ENCODE data around the gene ADAMTS19.

The ADAMTS19 gene

DNA sequence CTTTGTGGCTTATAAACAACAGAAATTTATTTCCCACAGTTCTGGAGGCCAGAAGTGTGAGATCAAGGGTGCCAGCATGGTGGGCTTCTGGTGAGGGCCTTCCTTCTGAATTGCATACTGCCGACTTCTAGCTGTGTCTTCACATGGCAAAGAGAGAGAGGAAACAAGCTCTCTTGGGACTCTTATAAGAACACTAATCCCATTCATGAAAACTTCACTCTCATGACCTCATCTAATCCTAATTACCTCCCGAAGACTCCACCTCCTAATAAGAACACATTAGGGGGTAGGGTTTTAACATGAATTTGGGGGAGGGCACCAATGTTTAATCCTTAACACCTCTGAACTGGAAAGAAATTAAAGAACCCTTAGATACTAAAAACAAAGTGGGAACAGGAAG lies 211.9 kb downstream of the ADAMTS19 start:
- DNase-seq (ENCODE audit: low spot score) = no peak

- DNase-seq (ENCODE audit: low spot score) = no peak
Observed at GRCh38 chr5:129679671-129680070, 219.6 kb downstream of the ADAMTS19 start.

DNA sequence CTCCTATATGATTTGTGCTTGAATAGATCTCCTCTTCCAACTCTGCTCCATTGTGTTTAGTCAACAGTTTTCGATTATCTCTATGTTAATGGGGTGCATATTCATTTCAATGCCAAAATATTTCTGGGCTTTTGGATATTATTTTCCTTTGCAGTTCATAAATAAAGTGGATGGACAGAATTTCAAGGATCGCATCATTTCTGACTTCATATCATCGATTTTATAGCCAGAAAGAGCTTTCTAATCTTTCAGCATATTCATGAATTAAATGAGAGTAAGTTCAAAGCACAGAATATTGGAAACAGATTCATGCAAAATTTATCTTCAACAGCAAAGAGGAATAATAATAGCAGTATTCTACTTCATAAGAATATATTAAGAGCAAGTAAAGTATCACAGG lies 227.8 kb downstream of the ADAMTS19 start:
- DNase-seq (ENCODE audit: low spot score) = no peak

- DNase-seq (ENCODE audit: low spot score) = no peak
Observed at GRCh38 chr5:129689045-129689444, 228.9 kb downstream of the ADAMTS19 start.

GRCh38 chr5:129691220-129691619 lies 231.1 kb downstream of the ADAMTS19 start:
- DNase-seq (ENCODE audit: low spot score) = no peak

GRCh38 chr5:129696636-129697035 lies 236.5 kb downstream of the ADAMTS19 start:
- DNase-seq (ENCODE audit: low spot score) = no peak

DNA sequence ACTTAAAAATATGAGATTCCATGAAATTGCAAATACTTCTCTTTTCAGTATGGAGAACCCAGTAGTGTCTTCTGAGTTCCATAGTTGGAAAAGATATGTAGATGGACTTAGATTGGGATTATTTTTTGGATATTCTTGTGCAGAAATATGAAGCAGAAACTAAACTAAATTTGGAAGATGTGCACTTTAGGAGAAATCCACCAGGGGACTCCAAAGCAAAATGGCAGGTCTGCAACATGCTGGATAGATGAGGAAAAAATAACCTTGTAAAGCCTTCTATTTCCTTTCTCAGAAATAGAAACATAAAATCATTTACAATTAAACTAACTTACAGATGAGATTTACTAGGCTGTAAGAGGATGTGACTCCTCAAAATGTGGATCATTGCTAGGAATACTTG lies 238.6 kb downstream of the ADAMTS19 start:
- DNase-seq (ENCODE audit: low spot score) = no peak

DNA sequence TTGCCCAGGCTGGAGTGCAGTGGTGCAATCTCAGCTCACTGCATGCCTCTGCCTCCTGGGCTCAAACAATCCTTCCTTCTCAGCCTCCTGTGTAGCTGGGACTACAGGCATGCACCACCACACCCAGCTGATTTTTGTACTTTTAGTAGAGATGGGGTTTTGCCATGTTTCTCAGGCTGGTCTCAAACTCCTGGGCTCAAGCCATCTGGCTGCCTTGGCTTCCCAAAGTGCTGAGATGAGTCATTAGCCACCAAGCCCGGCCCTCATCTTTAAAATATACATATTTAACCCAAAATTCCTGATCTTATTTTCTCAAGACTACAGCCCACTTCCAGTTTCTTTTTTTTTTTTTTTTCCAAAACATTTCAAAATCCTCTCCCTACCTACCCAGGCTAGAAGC lies 256.1 kb downstream of the ADAMTS19 start:
- DNase-seq (ENCODE audit: low spot score) = no peak

DNA sequence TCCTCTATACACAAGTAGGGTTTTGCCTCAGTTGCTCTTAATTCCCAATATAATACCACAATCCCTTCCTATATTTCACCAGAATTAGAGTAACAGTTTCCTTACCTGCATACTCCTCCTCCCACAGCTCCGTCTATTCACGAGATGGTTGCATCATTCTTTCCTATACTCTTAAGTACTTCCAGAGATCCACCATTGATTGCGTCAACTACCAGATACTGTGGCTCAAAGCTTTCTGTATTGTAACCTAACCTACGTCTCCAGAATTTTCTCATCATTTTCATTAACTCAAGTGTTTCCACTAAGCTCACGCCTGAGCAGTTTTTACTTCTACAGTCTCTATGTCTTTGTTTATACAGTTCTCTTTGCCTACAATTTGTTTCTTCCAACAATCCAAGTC lies 256.6 kb downstream of the ADAMTS19 start:
- no peak for DNase-seq (ENCODE audit: low spot score)

DNA sequence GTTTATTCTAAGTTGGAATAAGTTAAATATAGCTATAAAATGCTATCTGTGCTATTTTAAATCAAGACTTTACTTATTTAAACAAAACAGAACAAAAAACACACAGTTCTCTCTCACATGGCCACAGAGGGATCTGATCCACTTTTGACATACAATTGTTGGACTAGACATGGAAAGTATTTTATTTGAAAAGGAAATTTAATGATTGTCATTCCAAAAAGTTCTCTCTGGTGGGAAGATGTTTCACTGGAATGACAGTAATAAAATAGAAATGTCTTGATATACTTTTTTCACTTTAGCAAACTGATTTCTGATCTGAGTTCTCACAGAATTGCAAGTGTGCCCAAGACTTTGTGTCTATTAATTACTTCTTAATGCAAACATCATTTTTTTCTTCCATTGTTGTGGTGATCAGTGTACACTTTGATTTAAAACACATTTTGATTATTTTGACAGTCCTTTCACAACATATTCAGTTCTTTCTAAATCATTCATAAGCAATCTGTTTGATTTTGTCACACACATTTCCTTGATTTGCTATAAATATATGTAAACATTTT lies 257.7 kb downstream of the ADAMTS19 start:
- no peak for DNase-seq (ENCODE audit: low spot score)

DNA sequence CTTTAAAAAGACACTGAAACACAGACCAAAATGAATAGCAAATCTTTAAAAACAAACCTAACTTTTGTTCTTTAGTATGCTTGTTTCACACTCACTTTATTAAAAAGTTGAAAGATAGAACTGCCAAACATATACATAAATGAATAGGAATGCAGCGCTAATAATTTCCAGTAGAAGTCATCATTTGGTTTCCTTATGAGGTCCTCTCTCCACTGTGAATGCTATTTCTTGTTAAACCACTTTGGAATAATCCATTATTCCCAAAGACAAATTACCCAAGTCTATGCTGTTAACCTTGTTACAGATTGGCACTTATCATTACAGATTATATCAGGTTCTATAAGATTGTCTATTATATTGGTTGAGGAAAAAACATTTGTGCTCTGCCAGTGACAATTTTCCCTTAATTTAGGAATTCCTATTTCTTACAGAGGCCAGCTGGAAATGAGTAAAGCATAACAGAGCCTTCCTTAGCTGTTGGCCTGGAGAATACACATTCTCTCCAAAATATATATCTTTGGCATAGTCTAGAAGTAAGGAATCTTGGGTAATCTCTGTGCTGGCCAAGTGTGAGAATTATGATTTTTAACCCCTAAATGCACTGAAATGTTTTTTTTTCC lies 258.5 kb downstream of the ADAMTS19 start:
- no peak for DNase-seq (ENCODE audit: low spot score)

DNA sequence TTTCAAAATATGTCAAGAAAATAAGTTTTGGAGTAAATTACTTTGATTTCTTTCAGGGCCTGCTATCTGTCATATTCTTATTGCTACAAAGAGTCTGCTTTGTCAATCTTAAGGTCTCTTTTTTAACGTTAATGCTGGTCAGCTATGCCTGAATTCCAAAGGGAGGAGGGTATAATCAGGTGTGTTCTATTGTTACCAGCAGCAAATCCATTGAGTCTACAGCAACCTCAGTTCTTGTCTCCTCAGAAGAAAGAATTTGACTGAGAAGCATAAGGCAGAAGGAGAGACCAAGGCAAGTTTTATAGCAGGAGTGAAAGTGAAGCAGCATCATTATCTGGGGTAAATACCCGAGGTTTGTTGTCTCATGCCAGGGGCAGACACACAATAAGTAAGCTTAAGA lies 264.1 kb downstream of the ADAMTS19 start:
- DNase-seq (ENCODE audit: low spot score) = no peak

- DNase-seq (ENCODE audit: low spot score) = no peak
Observed at GRCh38 chr5:129724647-129725046, 264.5 kb downstream of the ADAMTS19 start.

GRCh38 chr5:129739773-129740172 lies 279.7 kb downstream of the ADAMTS19 start:
- no peak for DNase-seq (ENCODE audit: low spot score)

DNA sequence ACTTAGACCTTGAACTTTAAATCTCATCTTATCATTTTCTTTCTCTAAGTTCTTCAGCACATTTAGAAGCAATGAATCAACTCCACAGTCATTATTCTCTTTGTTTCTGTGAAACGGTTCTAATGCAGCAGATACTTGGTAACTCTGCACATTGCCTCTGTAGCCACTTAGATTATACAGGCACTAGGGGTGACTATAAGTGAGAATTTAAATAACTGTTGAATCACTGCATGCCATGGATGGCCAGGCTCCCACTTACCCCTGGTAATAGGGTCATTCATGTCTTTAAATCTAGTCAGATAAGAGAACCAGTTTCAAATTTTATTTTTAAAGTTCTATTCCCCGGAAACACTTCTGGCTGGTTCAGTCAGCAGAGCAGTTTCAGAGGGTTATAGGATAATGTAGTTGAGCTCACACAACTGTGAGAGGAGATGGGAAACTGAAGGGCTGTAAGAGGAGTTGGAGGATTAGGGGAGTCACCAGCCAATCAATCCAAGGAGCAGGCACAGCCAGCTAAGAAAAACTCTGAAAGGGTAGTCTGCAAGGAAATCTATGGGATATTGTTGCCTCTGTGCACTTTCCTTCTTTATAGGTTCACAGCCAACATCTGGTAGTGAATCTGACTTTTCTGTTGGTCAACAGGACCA lies 283.6 kb downstream of the ADAMTS19 start:
- DNase-seq (ENCODE audit: low spot score) = no peak

DNA sequence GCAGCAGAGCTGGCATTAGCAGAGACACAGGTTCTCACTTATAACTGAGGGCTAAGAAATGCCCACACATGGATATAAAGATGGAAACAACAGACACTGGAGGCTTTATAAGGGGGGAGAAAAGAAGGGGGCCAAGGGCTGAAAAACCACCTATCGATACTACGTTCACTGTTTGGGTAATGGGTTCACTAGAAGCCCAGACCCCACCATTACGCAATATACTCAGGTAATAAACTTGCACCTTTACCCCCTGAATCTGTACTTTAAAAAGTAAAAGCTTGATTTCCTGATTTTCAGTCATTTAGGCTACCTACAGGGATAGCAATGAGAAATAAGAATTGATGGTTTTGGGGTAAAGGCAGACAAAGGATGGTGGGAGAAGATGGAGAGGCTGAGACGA lies 285.9 kb downstream of the ADAMTS19 start:
- DNase-seq (ENCODE audit: low spot score) = no peak

GRCh38 chr5:129746876-129747275 lies 286.8 kb downstream of the ADAMTS19 start:
- no peak for DNase-seq (ENCODE audit: low spot score)

DNA sequence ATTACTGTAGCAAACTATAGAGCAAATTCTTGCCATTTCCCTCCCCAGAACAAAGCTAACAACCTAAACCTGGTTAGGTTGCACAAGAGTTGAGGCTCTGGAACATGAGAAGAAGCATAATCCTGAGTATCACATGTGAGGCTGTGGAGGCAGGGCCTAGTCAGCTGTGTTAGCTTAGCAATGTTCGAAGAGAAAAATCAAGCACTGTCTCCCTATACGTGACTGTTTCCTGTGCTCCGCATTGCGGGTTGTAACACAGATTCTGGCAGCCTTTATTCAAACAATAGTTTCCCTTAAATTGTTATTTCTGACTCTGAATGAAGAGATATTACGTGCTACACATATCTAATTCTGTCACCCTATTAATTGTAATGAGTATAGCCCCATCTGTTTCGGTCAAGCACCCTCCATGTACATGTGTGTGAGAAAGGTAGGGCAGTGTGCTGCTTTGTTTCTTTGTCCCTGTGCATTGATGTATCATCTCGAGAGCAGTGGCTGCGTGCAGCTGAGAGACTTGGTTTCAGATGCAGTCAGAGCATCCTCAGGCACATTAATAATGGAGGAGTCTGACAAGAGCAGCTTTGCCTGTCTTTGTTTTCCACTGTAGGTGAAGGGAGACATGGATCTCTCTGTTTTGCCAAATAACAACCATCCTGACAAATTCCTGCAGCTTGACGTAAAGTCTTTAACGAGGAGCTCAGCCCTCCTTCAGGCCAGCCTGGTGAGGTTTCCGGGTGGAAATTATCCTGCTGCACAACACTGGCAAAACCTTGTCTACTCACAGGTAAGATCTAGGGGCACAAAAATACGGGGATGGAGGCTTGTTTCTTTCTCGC lies 287.7 kb downstream of the ADAMTS19 start, which contains the start of gene MINAR2:
MINAR2 (plus strand) TSS at position 523 of the 836 bp plus-strand sequence; CDS start at position 620, 97 bp downstream.
- DNase-seq (ENCODE audit: low spot score) = no peak

DNA sequence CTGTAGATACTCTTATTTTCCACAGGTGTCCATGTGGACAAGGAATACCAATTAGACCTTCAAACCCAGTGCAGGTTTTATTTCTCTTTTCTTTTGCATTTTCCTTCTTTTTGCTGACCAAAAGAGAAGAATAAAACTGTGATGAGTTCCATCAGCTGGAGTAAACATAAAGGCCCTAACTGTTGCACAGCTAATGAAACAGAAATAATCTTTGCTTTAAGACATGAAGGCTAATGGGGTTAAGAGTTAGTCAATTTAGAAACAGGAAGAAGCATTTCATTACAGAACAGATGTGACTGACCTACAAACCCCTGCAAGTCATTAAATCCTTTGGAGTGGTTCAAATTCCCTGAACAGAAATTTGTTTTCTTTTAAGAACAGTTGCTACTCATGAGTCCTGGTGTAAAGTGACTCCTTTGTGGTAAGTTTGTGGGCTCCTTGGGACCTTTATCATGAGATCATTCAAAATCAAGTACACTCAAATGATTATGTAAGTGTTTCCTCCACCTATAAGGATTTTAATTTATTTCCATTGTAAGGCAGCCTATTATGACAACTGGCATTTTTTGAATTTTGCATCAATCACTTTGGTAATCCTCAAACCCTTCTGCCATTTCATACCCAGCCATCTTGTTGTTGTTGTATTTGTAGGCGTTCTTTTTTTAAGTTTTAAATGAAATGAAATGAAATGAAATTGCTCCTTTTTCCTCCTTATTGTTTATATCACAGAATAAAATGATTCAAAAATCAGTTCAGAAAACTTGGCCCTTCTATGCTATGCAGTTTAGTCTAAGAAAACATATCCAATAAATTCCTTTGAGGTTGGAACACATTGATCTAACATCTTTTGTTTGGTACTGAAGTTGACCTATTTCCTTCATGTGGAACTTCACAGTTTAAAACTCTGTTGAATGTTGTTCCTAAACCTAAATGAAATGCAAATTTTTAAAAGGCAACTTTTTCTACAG lies 289.1 kb downstream of the ADAMTS19 start:
- DNase-seq (ENCODE audit: low spot score) = no peak

DNA sequence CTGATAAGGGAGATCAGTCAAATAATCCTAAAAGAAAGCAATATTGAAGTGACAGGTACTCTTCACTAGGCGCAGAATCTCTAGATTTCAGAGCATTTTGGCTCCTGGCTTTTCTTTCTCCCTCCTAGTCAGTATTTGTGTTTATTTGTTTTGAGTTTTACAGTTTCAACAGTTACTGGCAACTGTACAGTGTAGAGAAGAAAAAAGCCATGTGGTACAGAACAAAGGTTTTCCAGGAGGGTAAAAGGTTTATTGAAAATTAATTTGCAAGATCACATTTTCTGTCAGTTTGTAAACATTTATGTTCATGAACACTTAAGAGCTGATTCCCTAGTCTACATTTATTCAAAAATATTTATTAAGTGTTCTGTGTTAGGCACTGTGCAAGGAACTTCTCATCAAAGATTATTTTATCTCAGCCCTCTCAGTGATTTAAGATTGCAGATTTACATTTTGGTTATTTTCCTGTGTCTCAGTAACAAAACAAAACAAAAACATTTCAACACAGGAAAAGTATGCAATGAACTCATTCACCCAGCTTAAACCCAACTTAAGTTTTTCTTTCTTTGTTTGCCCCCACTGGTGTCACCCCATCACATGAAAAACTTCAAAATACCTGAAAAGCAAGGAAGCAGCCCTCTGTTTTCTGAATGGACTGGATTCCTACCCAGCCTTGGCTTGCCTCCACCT lies 300.7 kb downstream of the ADAMTS19 start:
- no peak for DNase-seq (ENCODE audit: low spot score)

DNA sequence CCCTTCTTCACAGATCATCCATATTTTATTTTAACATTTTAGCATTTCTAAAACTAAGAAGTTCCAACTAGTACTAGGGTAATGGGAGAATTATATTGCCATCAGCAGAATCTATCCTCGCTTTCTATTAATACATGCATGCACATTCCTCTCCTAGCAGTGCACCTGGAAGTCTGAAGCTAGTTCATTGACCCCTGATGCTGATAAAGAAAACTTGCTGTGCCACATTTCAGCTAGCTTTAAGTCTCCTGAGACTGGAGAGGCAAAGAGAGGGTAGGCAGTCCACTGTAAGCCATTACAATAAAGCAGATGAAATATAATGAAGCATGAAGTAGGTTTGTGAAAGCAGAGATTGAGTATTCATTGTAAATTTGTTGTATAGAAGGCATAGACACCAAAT lies 303.6 kb downstream of the ADAMTS19 start:
- no peak for DNase-seq (ENCODE audit: low spot score)
